ENCODE measurements around the gene TMED10.
"Not testable (repeated sequence)": the region's sequence is repeated elsewhere in the genome, so short reads cannot be mapped to it uniquely, and the experiment has no call there.

TMED10 gene

GRCh38 chr14:75151851-75152250, 24.6 kb downstream of the TMED10 start:
- no peak overlapping the region for H2AFZ ChIP-seq
- no peak for TF ChIP-seq CTCF (IDR thresholded peaks at IDR 0.05)
- no peaks in the 10 kb centered on the region for H3K4me1 ChIP-seq
- no peaks in the 10 kb centered on the region for H3K9me3 ChIP-seq (ENCODE audit: control insufficient read depth, low read length)
- H3K27ac ChIP-seq, result no peak overlapping the region
- H3K79me2 ChIP-seq, result peaks cover 51% of the 10 kb centered on the region
- no peak overlapping the region for H3K4me3 ChIP-seq (ENCODE audit: low read depth, low read length)
- H3K9ac ChIP-seq, result no peak overlapping the region
- no peak overlapping the region for H3K4me2 ChIP-seq (ENCODE audit: low read length)
- no peaks in the 10 kb centered on the region for H3K27me3 ChIP-seq (ENCODE audit: control insufficient read depth, insufficient read depth, low read length)
- no peaks in the 10 kb centered on the region for H3K36me3 ChIP-seq (ENCODE audit: control insufficient read depth, insufficient read depth, low read length)

- H3K4me1 ChIP-seq; H3K4me3 ChIP-seq (ENCODE audit: low read depth, low read length); H3K9me3 ChIP-seq (ENCODE audit: control insufficient read depth, low read length); H3K27me3 ChIP-seq (ENCODE audit: control insufficient read depth, insufficient read depth, low read length); H2AFZ ChIP-seq; H3K4me2 ChIP-seq (ENCODE audit: low read length); H3K36me3 ChIP-seq (ENCODE audit: control insufficient read depth, insufficient read depth, low read length); H3K9ac ChIP-seq; H3K27ac ChIP-seq: not testable (repeated sequence)
- H3K79me2 ChIP-seq, result peaks cover 41% of the 10 kb centered on the region
Observed at GRCh38 chr14:75150637-75151036, 25.8 kb downstream of the TMED10 start.

- Histone ChIP-seq H3K27me3 (ENCODE audit: control insufficient read depth, insufficient read depth, low read length) (no peaks in the 10 kb centered on the region), H3K79me2 (peaks cover 41% of the 10 kb centered on the region), H3K4me2 (ENCODE audit: low read length) (no peak overlapping the region), H3K36me3 (ENCODE audit: control insufficient read depth, insufficient read depth, low read length) (no peaks in the 10 kb centered on the region), H2AFZ (no peak overlapping the region), H3K9me3 (ENCODE audit: control insufficient read depth, low read length) (no peaks in the 10 kb centered on the region), H3K9ac (no peak overlapping the region), H3K4me3 (ENCODE audit: low read depth, low read length) (no peak overlapping the region), H3K4me1 (no peaks in the 10 kb centered on the region), H3K27ac (no peak overlapping the region)
- no peak for TF ChIP-seq CTCF (IDR thresholded peaks at IDR 0.05)
Observed at GRCh38 chr14:75150150-75150549, 26.3 kb downstream of the TMED10 start.

- no peaks in the 10 kb centered on the region for H3K4me1 ChIP-seq
- H3K9ac ChIP-seq, result no peak overlapping the region
- H3K4me3 ChIP-seq (ENCODE audit: low read depth, low read length), result no peak overlapping the region
- no peak overlapping the region for H3K4me2 ChIP-seq (ENCODE audit: low read length)
- peak overlapping the region; percentile 66 for H3K27ac ChIP-seq
- H2AFZ ChIP-seq, result no peak overlapping the region
- peaks cover 43% of the 10 kb centered on the region for H3K79me2 ChIP-seq
- H3K9me3 ChIP-seq (ENCODE audit: control insufficient read depth, low read length), result no peaks in the 10 kb centered on the region
- H3K36me3 ChIP-seq (ENCODE audit: control insufficient read depth, insufficient read depth, low read length), result no peaks in the 10 kb centered on the region
- TF ChIP-seq CTCF (IDR thresholded peaks at IDR 0.05), result peak; percentile 20
- no peaks in the 10 kb centered on the region for H3K27me3 ChIP-seq (ENCODE audit: control insufficient read depth, insufficient read depth, low read length)
Observed at GRCh38 chr14:75147423-75148071, 28.9 kb downstream of the TMED10 start.

- no peaks in the 10 kb centered on the region for H3K4me1 ChIP-seq
- no peaks in the 10 kb centered on the region for H3K9me3 ChIP-seq (ENCODE audit: control insufficient read depth, low read length)
- no peak overlapping the region for H2AFZ ChIP-seq
- H3K4me3 ChIP-seq (ENCODE audit: low read depth, low read length), result no peak overlapping the region
- H3K4me2 ChIP-seq (ENCODE audit: low read length), result no peak overlapping the region
- no peak overlapping the region for H3K9ac ChIP-seq
- no peaks in the 10 kb centered on the region for H3K27me3 ChIP-seq (ENCODE audit: control insufficient read depth, insufficient read depth, low read length)
- no peak overlapping the region for H3K27ac ChIP-seq
- no peaks in the 10 kb centered on the region for H3K36me3 ChIP-seq (ENCODE audit: control insufficient read depth, insufficient read depth, low read length)
- no peak for TF ChIP-seq CTCF (IDR thresholded peaks at IDR 0.05)
- H3K79me2 ChIP-seq, result peaks cover 38% of the 10 kb centered on the region
Observed at GRCh38 chr14:75144944-75145343, 31.5 kb downstream of the TMED10 start.
